Ramos (cell line): ENCODE results near the gene KREMEN1.
"Not testable (repeated sequence)": the region's sequence is repeated elsewhere in the genome, so short reads cannot be mapped to it uniquely, and the experiment has no call there.

Experiments
- in situ Hi-C: fragments of 300-500 bp; cut with MboI; formaldehyde crosslinking; loops from one replicate; pipeline ENCODE4 v1.14.3; 2022; ENCODE audit warnings: low sequenced_read_pairs; ENCODE audit not compliant: unreplicated experiment

The KREMEN1 gene

GRCh38 chr22:29096736-29097669 is 24.2 kb downstream of the KREMEN1 start:
- in situ Hi-C loops = no loop called here

- in situ Hi-C loops = no loop called here
Measured at GRCh38 chr22:29098296-29098695, 25.5 kb downstream of the KREMEN1 start.

GRCh38 chr22:29102300-29102699 is 29.5 kb downstream of the KREMEN1 start:
- in situ Hi-C loops = no loop called here

- in situ Hi-C loops = no loop called here
Measured at GRCh38 chr22:29103121-29103520, 30.3 kb downstream of the KREMEN1 start.

GRCh38 chr22:29105468-29105867 is 32.6 kb downstream of the KREMEN1 start:
- in situ Hi-C loops = no loop called here

- in situ Hi-C loops = no loop called here
Measured at GRCh38 chr22:29106839-29107238, 34.0 kb downstream of the KREMEN1 start.

GRCh38 chr22:29108137-29108536 is 35.3 kb downstream of the KREMEN1 start:
- in situ Hi-C loops = no loop called here

- in situ Hi-C loops = no loop called here
Measured at GRCh38 chr22:29109822-29110221, 37.0 kb downstream of the KREMEN1 start.

GRCh38 chr22:29110946-29111345 is 38.1 kb downstream of the KREMEN1 start:
- in situ Hi-C loops = no loop called here

- in situ Hi-C loops = no loop called here
Measured at GRCh38 chr22:29112121-29112520, 39.3 kb downstream of the KREMEN1 start.

GRCh38 chr22:29112681-29113080 is 39.8 kb downstream of the KREMEN1 start:
- in situ Hi-C loops = no loop called here

GRCh38 chr22:29113319-29113718 is 40.5 kb downstream of the KREMEN1 start:
- in situ Hi-C loops = no loop called here

- in situ Hi-C loops = no loop called here
Measured at GRCh38 chr22:29114392-29114791, 41.6 kb downstream of the KREMEN1 start.

- in situ Hi-C loops = no loop called here
Measured at GRCh38 chr22:29115682-29116288, 43.0 kb downstream of the KREMEN1 start.

GRCh38 chr22:29116397-29117123 is 43.7 kb downstream of the KREMEN1 start:
- in situ Hi-C loops = no loop called here

- in situ Hi-C loops = no loop called here
Measured at GRCh38 chr22:29117799-29118477, 45.1 kb downstream of the KREMEN1 start.

GRCh38 chr22:29120098-29120912 is 47.5 kb downstream of the KREMEN1 start:
- in situ Hi-C loops = not testable (repeated sequence)

- in situ Hi-C loops = no loop called here
Measured at GRCh38 chr22:29121124-29121523, 48.3 kb downstream of the KREMEN1 start.

- in situ Hi-C loops = no loop called here
Measured at GRCh38 chr22:29122041-29122440, 49.2 kb downstream of the KREMEN1 start.
